Medulla oblongata (tissue), 1 donor: ENCODE results near the gene RAB19.
"Not testable (repeated sequence)": the region's sequence is repeated elsewhere in the genome, so short reads cannot be mapped to it uniquely, and the experiment has no call there.

Experiments
- DNase-seq: peaks from one replicate; pipeline ENCODE4 v3.0.0-alpha.2; 2015; ENCODE audit errors: extremely low spot score

The RAB19 gene

GRCh38 chr7:140453785-140454656 lies 50.2 kb downstream of the RAB19 start:
- DNase-seq = not testable (repeated sequence)

DNA sequence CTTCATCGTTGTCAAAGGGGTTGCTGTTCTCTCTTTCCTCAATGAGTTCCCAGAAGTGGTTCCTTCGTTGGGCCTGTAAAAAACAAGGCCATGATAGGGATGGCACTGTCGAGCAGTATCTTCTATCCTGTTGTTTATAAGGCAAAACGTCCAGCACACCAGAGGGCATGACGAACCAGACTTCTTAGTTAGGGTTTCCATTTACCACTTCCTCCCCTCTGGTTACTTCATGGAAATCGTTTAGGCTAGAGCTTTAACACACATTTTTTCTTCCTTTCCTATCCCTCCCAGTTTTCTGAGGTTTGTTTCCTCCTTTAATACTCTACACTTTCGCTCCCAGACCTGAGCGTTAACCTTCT lies 50.8 kb downstream of the RAB19 start:
- DNase-seq = no peak

DNA sequence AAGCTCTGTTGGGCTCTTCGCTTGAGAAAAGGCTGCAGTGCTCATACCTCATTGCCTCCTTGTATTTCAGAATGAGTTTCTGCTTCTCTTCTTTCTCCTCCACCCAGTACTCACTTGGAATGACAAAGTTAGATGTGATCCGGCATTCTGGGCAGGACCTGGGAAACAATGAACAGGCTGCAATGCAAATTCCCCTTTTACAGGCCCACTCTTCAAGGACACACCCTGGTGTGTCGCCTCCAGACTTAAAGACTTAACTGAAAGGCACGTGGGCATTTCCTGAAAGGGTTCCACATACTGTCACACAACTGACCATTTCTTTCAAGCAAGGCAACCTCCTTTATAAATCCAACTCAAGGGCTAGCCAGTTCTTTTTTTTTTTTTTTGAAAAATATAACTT lies 51.9 kb downstream of the RAB19 start:
- DNase-seq = no peak

GRCh38 chr7:140456551-140457051 lies 52.7 kb downstream of the RAB19 start:
- DNase-seq = no peak

GRCh38 chr7:140458201-140458600 lies 54.3 kb downstream of the RAB19 start:
- DNase-seq = no peak

GRCh38 chr7:140458916-140459315 lies 55.1 kb downstream of the RAB19 start:
- no peak for DNase-seq

DNA sequence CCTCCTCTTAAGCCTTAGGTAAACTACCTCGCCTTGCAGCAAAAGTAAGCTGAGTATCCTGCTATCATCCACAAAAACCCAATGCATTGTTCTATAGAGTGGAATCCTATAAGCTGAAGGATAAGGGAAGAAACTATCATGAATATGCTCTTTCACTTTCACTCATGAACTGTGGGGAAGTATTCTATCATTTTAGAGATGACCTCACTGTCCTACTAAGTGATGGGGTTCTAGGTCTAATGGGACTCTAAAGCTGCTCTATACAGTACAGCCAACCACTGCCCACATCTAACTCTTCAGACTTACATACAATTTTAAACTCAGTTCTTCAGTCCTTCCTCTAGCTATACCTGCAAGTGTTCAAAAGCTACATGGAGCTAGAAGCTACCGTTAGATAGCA lies 59.3 kb downstream of the RAB19 start:
- DNase-seq = no peak

- peak; percentile 60 for DNase-seq
Measured at GRCh38 chr7:140475747-140476333, 72.0 kb downstream of the RAB19 start.

- DNase-seq = no peak
Measured at GRCh38 chr7:140476698-140477261, 72.9 kb downstream of the RAB19 start.
